GM18505 (cell line): ENCODE data around the gene RPL36.

Experiments
- ATAC-seq: cut with Tn5 transposase; IDR thresholded peaks from one replicate; pipeline ENCODE4 v1.9.1; 2021; ENCODE audit not compliant: unreplicated experiment
- POLR2A ChIP-seq: IDR thresholded peaks from 4 replicates; pipeline ENCODE4 v1.6.1; 2011; ENCODE audit warnings: borderline replicate concordance; ENCODE audit not compliant: insufficient read depth, insufficient read length; ENCODE audit errors: extremely low read depth

RPL36 gene

GRCh38 chr19:5690125-5690954 lies at the start of gene RPL36:
RPL36 (plus strand) TSS chr19:5690295; CDS start chr19:5690508, 213 bp downstream.
- peak; percentile 99 for TF ChIP-seq POLR2A
- peak; percentile 40 for ATAC-seq

GRCh38 chr19:5641171-5641570 lies 48.9 kb upstream of the RPL36 start:
- no peak for ATAC-seq
- no peak for TF ChIP-seq POLR2A

GRCh38 chr19:5642204-5642603 lies 47.9 kb upstream of the RPL36 start:
- no peak for ATAC-seq
- no peak for TF ChIP-seq POLR2A

GRCh38 chr19:5643060-5643459 lies 47.0 kb upstream of the RPL36 start:
- TF ChIP-seq POLR2A: no peak

GRCh38 chr19:5644037-5644436 lies 46.1 kb upstream of the RPL36 start:
- no peak for TF ChIP-seq POLR2A
- ATAC-seq: no peak

More at GRCh38 chr19:5643060-5643459, 47.0 kb upstream of the RPL36 start:
- no peak for ATAC-seq

GRCh38 chr19:5645409-5645808 lies 44.7 kb upstream of the RPL36 start:
- no peak for TF ChIP-seq POLR2A
- no peak for ATAC-seq

DNA sequence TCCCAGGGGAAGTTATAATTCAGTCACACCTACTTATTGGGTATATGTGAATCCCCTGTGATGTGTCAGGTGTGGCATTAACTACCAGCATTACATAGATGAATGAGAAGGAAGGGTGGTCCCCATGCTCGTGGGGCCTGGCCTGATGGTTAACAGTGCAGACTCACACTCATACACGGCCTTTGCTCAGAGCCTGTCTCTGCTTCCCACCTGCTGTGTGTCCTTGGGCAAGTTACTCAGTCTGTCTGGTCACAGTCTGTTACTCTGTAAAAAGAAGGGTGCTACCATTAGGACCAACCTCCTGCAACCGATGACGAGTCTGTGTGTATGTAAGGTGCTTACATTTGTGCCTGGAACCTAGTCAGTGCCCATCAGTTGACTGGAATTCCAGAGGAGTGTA lies 43.4 kb upstream of the RPL36 start:
- TF ChIP-seq POLR2A: no peak
- no peak for ATAC-seq

- no peak for ATAC-seq
- TF ChIP-seq POLR2A: no peak
Observed at GRCh38 chr19:5648464-5648863, 41.6 kb upstream of the RPL36 start.

- no peak for ATAC-seq
- TF ChIP-seq POLR2A: no peak
Observed at GRCh38 chr19:5651361-5651760, 38.7 kb upstream of the RPL36 start.

GRCh38 chr19:5652261-5652660 lies 37.8 kb upstream of the RPL36 start:
- ATAC-seq: no peak
- no peak for TF ChIP-seq POLR2A

GRCh38 chr19:5654931-5655330 lies 35.2 kb upstream of the RPL36 start:
- no peak for ATAC-seq
- no peak for TF ChIP-seq POLR2A

GRCh38 chr19:5655412-5655811 lies 34.7 kb upstream of the RPL36 start:
- TF ChIP-seq POLR2A: no peak
- ATAC-seq: no peak

DNA sequence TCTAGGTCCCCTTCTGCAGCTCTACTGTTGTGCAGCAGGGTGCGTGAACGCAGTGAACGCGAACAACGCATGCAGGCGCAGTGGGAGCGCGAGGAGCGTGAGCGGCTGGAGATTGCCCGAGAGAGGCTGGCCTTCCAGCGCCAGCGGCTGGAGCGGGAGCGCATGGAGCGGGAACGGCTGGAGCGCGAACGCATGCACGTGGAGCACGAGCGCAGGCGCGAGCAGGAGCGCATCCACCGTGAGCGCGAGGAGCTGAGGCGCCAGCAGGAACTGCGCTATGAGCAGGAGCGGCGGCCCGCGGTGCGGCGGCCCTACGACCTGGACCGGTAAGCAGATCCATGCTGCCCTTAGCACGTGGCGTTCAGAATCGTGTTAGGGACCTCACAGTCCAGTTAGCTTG lies 28.6 kb upstream of the RPL36 start:
- no peak for ATAC-seq
- TF ChIP-seq POLR2A: no peak

- no peak for ATAC-seq
Observed at GRCh38 chr19:5663904-5664303, 26.2 kb upstream of the RPL36 start.

DNA sequence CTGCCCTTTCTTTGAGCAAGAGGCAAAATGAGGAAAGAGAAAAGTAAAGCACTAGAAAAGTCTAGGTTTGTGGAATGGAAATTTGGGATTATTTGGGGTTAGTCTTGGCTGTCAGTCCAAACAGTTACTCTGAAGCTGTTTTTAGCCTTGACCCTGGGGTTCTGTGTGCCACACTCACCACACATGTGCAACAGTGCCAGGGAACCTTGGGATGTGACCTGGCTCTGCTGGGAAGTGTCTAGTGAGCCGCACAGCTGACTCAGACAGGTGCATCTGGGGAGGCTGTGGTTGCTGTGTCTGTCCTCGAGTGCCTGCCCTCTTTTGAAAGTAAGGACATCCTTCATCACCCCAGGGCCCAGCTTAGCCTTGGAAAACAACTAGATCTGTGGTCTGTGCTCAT lies 25.6 kb upstream of the RPL36 start:
- no peak for ATAC-seq
- TF ChIP-seq POLR2A: no peak

More at GRCh38 chr19:5663904-5664303, 26.2 kb upstream of the RPL36 start:
- no peak for TF ChIP-seq POLR2A

GRCh38 chr19:5665781-5666513 lies 24.1 kb upstream of the RPL36 start:
- no peak for TF ChIP-seq POLR2A
- ATAC-seq: no peak
